ENCODE results near the gene IRF2. TPM values are rescaled to one million over a fixed set of nuclear protein-coding genes. Genes with fewer than 3 reads are reported as not detected.

IRF2 gene
- total RNA-seq, 2 donors from 2014 or later = 17.3 to 24.6 TPM

DNA sequence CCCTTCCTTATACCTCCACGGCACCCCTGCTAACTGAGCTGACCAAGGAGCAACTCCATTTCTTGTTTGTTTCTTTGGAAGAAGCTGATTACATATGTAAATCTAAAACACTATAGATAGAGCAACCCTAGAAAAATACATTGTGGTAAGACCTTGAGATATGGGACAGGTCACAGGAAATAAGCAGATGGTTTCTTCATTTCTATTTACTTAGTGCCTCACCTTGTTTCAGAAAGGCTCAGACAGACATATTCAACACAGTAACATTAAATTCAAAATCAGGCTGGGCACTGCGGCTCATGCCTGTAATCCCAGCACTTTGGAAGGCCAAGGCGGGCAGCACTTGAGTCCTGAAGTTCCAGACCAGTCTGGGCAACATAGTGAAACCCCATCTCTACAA, 47.3 kb downstream of the IRF2 start:
- Mint-ChIP-seq H3K36me3 (ENCODE audit: low read depth) (peaks cover 58% of the 10 kb centered on the region), H3K9me3 (peaks cover 13% of the 10 kb centered on the region), H3K27ac (no peak overlapping the region), H3K27me3 (ENCODE audit: insufficient read depth) (no peaks in the 10 kb centered on the region), H3K4me1 (peaks cover 23% of the 10 kb centered on the region), H3K4me3 (no peak overlapping the region)
- no peak overlapping the region for H3K9ac ChIP-seq (ENCODE audit: extremely low read depth, low read length, poor library complexity, severe bottlenecking)
- H3K27me3 ChIP-seq (ENCODE audit: control insufficient read depth, insufficient read depth, low read length, poor library complexity, severe bottlenecking) = no peaks in the 10 kb centered on the region
- no peak overlapping the region for H3K4me3 ChIP-seq (ENCODE audit: low read length)
- H3K36me3 ChIP-seq (ENCODE audit: control insufficient read depth, insufficient read depth, low read length) = peaks cover 27% of the 10 kb centered on the region
- H3K27ac ChIP-seq (ENCODE audit: low read depth, low read length) = no peak overlapping the region
- H3K4me1 ChIP-seq (ENCODE audit: control insufficient read depth, insufficient read depth, low read length) = no peaks in the 10 kb centered on the region
- WGBS, 2 experiments (ENCODE audit: insufficient coverage in 1 of 2, insufficient read length in 1 of 2) = 95 to 100% methylated on average over 2 to 3 of the region's 3 CpGs
- TF ChIP-seq, protein P1, sequence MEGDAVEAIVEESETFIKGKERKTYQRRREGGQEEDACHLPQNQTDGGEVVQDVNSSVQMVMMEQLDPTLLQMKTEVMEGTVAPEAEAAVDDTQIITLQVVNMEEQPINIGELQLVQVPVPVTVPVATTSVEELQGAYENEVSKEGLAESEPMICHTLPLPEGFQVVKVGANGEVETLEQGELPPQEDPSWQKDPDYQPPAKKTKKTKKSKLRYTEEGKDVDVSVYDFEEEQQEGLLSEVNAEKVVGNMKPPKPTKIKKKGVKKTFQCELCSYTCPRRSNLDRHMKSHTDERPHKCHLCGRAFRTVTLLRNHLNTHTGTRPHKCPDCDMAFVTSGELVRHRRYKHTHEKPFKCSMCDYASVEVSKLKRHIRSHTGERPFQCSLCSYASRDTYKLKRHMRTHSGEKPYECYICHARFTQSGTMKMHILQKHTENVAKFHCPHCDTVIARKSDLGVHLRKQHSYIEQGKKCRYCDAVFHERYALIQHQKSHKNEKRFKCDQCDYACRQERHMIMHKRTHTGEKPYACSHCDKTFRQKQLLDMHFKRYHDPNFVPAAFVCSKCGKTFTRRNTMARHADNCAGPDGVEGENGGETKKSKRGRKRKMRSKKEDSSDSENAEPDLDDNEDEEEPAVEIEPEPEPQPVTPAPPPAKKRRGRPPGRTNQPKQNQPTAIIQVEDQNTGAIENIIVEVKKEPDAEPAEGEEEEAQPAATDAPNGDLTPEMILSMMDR (conservative IDR thresholded peaks at IDR 0.05) = no peak
- peaks cover 11% of the 10 kb centered on the region for H3K9me3 ChIP-seq (ENCODE audit: control insufficient read depth, low read length)
- no peak for DNase-seq

DNA sequence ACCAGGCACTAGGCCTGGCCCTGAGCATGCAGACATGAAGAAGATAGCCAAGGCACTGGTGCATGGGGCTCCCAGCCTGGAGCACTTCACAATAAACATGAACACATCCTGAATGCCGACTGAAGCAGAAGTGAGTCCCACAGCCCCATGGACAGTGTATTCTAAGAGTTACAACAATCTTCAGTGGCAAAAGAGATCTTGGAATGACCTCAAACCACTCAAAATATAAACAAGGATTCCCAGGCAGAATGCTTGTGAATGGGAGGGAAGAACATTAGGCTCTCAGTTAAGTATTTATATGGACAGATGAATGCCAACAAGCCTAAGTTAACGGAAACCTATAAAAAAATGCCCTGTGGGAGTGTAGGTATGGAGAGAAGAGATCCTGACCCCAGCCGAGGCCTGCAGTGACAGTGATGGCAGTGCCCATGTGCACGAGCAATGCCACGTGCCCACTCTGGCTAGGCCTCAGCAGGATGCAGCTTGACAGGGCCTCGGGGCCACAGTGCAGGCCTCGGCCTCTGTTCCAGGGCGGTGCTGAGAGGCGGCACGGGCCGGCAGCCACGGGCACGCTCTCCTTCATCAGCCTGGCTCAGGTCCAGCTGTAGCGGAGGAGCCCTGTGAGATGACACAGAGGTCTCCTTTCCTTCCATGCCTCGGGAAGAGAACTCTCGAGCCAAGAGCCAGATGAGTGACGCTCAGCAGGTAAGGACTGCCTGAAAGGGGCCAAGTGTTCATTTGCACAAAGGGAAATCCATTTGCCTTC, 49.2 kb downstream of the IRF2 start:
- peaks cover 14% of the 10 kb centered on the region for H3K9me3 ChIP-seq (ENCODE audit: control insufficient read depth, low read length)
- H3K9me3 Mint-ChIP-seq = peaks cover 17% of the 10 kb centered on the region
- H3K9ac ChIP-seq (ENCODE audit: extremely low read depth, low read length, poor library complexity, severe bottlenecking) = no peak overlapping the region
- H3K36me3 ChIP-seq (ENCODE audit: control insufficient read depth, insufficient read depth, low read length) = peaks cover 27% of the 10 kb centered on the region
- H3K36me3 Mint-ChIP-seq (ENCODE audit: low read depth) = peaks cover 65% of the 10 kb centered on the region
- H3K27me3 ChIP-seq (ENCODE audit: control insufficient read depth, insufficient read depth, low read length, poor library complexity, severe bottlenecking) = no peaks in the 10 kb centered on the region
- no peaks in the 10 kb centered on the region for H3K27me3 Mint-ChIP-seq (ENCODE audit: insufficient read depth)
- H3K4me3 Mint-ChIP-seq = no peak overlapping the region
- no peak overlapping the region for H3K27ac ChIP-seq (ENCODE audit: low read depth, low read length)
- H3K4me1 ChIP-seq (ENCODE audit: control insufficient read depth, insufficient read depth, low read length) = no peaks in the 10 kb centered on the region
- H3K4me1 Mint-ChIP-seq = peaks cover 26% of the 10 kb centered on the region
- no peak overlapping the region for H3K4me3 ChIP-seq (ENCODE audit: low read length)
- DNase-seq = no peak
- 90 to 93% methylated on average over 11 to 17 of the region's 17 CpGs for WGBS, 2 experiments (ENCODE audit: insufficient coverage in 1 of 2, insufficient read length in 1 of 2)
- TF ChIP-seq, protein P1 (conservative IDR thresholded peaks at IDR 0.05) = no peak
- H3K27ac Mint-ChIP-seq = no peak overlapping the region

DNA sequence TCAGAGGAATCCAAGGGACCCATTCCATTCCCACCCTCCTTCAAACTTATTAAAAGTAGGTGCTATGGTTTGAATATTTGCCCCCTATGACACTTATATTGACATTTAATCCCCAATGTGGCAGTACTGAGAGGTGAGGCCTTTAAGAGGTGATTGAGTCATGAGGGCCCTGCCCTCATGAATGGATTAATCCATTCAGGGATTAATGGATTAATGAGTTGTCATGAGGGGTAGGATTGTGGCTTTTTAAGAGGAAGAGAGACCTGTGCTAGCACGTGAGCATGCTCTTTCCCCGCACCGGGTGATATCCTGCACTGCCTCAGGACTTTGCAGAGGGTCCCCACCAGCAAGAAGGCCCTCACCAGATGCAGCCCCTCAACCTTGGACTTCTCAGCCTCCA, 50.1 kb downstream of the IRF2 start:
- no peak overlapping the region for H3K4me3 ChIP-seq (ENCODE audit: low read length)
- peaks cover 65% of the 10 kb centered on the region for H3K36me3 Mint-ChIP-seq (ENCODE audit: low read depth)
- H3K4me1 Mint-ChIP-seq = peaks cover 18% of the 10 kb centered on the region
- DNase-seq = no peak
- 89% methylated on average over 3 of the region's 3 CpGs; no CpG with 5 or more reads in 1 of the 2 experiments for WGBS, 2 experiments (ENCODE audit: insufficient coverage in 1 of 2, insufficient read length in 1 of 2)
- no peaks in the 10 kb centered on the region for H3K27me3 Mint-ChIP-seq (ENCODE audit: insufficient read depth)
- peaks cover 17% of the 10 kb centered on the region for H3K9me3 Mint-ChIP-seq
- no peaks in the 10 kb centered on the region for H3K27me3 ChIP-seq (ENCODE audit: control insufficient read depth, insufficient read depth, low read length, poor library complexity, severe bottlenecking)
- H3K9me3 ChIP-seq (ENCODE audit: control insufficient read depth, low read length) = peaks cover 14% of the 10 kb centered on the region
- H3K36me3 ChIP-seq (ENCODE audit: control insufficient read depth, insufficient read depth, low read length) = peaks cover 27% of the 10 kb centered on the region
- no peaks in the 10 kb centered on the region for H3K4me1 ChIP-seq (ENCODE audit: control insufficient read depth, insufficient read depth, low read length)
- H3K9ac ChIP-seq (ENCODE audit: extremely low read depth, low read length, poor library complexity, severe bottlenecking) = no peak overlapping the region
- no peak overlapping the region for H3K4me3 Mint-ChIP-seq
- TF ChIP-seq, protein P1 (conservative IDR thresholded peaks at IDR 0.05) = no peak
- no peak overlapping the region for H3K27ac ChIP-seq (ENCODE audit: low read depth, low read length)
- no peak overlapping the region for H3K27ac Mint-ChIP-seq

All from endodermal cell (in vitro differentiated cells).